CD4-positive, alpha-beta T cell treated with Interleukin-4 for 4 hours (primary cell): ENCODE measurements around the gene ZNF544.
"Not testable (repeated sequence)": the region's sequence is repeated elsewhere in the genome, so short reads cannot be mapped to it uniquely, and the experiment has no call there.

Experiments
- DNase-seq: peaks from one replicate; pipeline ENCODE4 v3.0.0-alpha.2; 2020

Gene ZNF544

GRCh38 chr19:58305932-58306323, 77.2 kb downstream of the ZNF544 start:
- no peak for DNase-seq

DNA sequence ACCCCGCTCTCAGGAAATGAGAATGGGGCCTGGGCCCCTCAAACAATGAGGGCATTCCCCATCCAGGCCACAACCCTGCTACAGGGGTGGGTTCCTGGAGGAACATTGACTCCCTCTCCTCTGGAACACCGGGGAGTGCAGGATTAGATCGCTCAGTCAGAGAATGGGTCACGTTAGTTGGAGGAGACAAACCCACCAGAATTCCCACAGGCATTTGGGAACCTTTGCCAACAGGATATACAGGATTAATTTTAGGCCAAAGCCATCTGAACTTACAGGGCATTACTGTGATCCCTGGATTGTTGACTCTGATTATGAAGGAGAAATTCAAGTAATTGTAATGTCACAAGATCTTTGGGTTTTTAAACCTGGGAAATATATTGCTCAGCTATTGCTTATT, 79.0 kb downstream of the ZNF544 start:
- DNase-seq, result no peak

DNA sequence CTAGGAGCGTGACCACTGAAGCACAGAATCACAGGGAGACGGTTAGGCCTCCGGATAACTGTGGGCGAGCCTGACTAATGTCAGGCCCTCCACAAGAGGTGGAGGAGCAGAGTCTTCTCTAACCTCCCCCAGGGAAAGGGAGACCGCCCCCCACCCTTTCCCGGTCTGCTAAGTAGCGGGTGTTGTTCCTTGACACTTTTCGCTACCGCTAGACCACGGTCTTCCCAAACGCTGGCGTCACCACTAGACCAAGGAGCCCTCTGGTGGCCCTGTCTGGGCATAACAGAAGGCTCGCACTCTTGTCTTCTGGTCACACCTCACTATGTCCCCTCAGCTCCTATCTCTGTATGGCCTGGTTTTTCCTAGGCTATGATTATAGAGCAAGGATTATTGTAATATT, 82.0 kb downstream of the ZNF544 start:
- not testable (repeated sequence) for DNase-seq

DNA sequence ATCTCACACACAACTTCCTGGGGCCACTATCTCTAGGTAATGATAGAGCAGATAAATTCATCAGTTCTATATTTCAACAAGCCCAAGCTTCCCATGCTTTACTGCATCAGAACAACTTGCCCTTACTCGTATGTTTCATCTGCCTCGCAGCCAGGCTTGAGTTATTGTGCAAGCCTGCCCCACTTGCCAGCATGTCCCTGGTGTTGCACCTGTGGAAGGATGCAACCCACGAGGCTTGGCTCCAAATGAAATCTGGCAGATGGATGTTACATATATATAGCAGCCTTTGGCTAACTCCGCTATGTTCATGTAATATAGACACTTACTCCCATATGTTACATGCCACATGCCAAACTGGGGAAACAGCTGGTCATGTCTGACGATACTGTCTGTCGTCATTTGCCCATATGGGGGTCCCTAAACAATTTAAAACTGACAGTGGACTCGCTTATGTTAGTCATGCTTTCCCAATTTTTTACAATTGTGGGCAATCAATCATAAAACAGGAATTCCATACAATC, 82.7 kb downstream of the ZNF544 start:
- DNase-seq, result no peak
